Measurements from ENCODE around the gene PDZRN4.
"Not testable (repeated sequence)": the region's sequence is repeated elsewhere in the genome, so short reads cannot be mapped to it uniquely, and the experiment has no call there.

Gene PDZRN4

GRCh38 chr12:41587574-41587973 lies 399.5 kb downstream of the PDZRN4 start:
- DNase-seq, result no peak

- DNase-seq, result no peak
Measured at GRCh38 chr12:41589878-41590277, 401.8 kb downstream of the PDZRN4 start.

DNA sequence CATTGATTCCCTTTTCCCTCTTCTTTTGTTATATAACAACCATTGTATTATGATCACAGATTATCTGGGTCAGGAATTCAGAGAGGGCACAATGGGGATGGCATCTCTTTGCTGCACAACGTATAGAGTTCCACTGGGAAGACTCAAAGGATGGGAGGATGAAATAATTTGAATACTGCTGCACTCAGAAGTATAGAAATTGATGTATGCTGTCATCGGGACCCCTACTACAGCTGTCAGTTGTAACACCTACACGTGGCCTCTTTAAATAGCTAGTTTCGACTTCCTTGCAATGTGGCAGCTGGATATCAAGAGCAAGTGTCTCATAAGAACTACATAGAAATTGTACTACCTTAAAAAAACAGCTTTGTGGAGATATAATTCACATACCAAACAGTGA lies 408.1 kb downstream of the PDZRN4 start:
- DNase-seq, result no peak

DNA sequence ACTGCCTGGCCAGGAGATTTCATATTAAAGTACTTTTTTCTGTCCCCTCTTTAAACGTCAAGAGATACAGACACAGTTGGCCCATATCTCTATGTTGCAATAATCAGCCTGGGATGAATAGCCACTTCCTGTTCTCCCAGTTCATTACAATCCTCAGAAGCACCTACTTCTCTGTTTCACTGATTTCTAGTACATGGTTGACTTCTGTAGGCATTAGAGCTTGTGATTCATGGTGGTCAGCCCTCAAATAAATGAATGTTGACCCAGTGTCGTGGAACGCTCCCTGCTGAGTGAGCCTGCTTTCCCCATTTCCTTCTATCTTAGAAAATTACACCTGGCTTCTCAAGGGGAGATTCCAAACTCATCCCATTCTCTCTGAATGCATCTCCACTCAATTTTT lies 416.7 kb downstream of the PDZRN4 start:
- DNase-seq, result no peak

DNA sequence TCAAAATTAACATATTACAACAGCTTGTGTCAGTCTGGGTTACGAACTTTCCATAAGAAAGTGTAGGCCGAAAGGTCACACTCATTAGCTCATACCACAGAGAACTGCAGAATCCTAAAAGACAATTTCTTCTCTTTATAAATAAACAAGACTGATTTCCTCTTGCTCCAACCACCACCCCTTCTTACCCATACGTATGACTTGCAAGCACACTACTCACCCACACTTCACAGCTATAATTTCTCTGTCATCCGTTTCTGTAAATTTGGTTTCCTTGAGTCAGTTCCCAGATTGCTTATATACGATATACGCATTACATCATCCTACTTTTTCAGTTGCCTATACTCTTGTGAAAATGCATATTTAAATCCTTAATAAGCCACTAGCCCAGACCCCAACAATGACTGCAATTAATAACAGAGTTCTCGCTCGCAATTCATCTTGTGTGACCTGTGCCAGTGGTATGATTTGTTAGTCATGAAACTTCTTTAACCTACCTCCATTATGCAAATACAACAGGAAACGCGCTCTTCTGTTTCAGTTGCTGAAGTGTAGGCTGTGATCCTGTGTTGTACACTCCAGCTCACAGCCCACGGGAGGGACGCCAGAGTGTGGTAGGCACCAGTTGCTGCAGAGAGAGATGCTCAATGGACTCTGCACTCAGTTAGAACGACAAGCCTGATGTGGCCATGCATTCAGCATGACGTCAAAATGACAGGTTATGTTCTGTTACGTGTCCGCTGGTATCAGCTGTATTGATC lies 417.6 kb downstream of the PDZRN4 start:
- DNase-seq, result no peak

- DNase-seq, result no peak
Measured at GRCh38 chr12:41606468-41607445, 418.6 kb downstream of the PDZRN4 start.

GRCh38 chr12:41612892-41613557 lies 424.9 kb downstream of the PDZRN4 start:
- DNase-seq, result no peak

- DNase-seq, result not testable (repeated sequence)
Measured at GRCh38 chr12:41615174-41615573, 427.1 kb downstream of the PDZRN4 start.

- DNase-seq, result no peak
Measured at GRCh38 chr12:41619705-41620104, 431.6 kb downstream of the PDZRN4 start.

DNA sequence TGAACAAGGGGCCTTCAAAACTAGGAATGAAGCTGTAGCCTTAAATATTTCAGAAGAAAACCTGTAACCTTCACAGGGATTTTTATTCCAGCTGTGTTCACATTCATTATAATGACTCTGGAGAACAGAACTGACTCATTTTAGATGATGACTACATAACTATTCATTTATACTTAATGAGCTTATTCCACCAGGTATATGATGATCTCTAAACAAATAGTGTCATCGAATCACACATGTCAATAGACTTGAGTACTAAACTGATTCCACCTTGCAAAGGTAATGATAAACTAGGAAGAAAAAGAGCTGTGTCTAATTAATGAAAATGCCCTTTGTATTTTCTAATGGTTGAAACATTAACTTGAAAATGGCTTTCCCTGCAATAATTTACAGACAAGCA lies 433.2 kb downstream of the PDZRN4 start:
- no peak for DNase-seq
